Panc1 (cell line): ENCODE data around the gene IMP4. TPM values are rescaled to one million over a fixed set of nuclear protein-coding genes. Genes with fewer than 3 reads are reported as not detected.

Experiments
- ATAC-seq: fragments of 200-7000 bp; cut with Tn5 transposase; 2 replicates; pipeline ENCODE4 v1.9.1; 2020; ENCODE audit warnings: mild to moderate bottlenecking, moderate library complexity
- BruUV-seq: library from RNA; stranded (reverse); fragments of 400-500 nt; replicated peaks from 2 replicates; lab custom pipeline; 2021; lab: Mats Ljungman, UMichigan
- CTCF ChIA-PET: fragments of 300-600 bp; sonication (Branson Sonifier 250); formaldehyde crosslinking; loops from one replicate; lab custom pipeline; 2022; ENCODE audit warnings: antibody characterized with exemption; lab: Charles Lee
- POLR2A ChIA-PET: fragments of 300-600 bp; sonication (Branson Sonifier 250); formaldehyde crosslinking; loops from one replicate; lab custom pipeline; 2022; ENCODE audit warnings: antibody characterized with exemption; lab: Charles Lee
- DNase-seq: peaks from one replicate; pipeline ENCODE4 v3.0.0-alpha.2; 2010; ENCODE audit warnings: low read depth, low spot score
- H3K27ac ChIP-seq: 2 replicates; pipeline ENCODE4 v1.5.1; 2011; ENCODE audit warnings: mild to moderate bottlenecking, low read length, inconsistent platforms
- H3K27me3 ChIP-seq: fragments of 200-500 bp; sonication (Bioruptor generic); 2 replicates; pipeline ENCODE4 v1.6.0; 2014; ENCODE audit warnings: low read length, inconsistent platforms; ENCODE audit not compliant: control insufficient read depth, insufficient read depth
- H3K36me3 ChIP-seq: fragments of 200-500 bp; sonication (Bioruptor generic); 2 replicates; pipeline ENCODE4 v1.5.1; 2014; ENCODE audit warnings: inconsistent platforms, mild to moderate bottlenecking, low read length, moderate library complexity; ENCODE audit not compliant: control insufficient read depth, insufficient read depth
- H3K4me1 ChIP-seq: 2 replicates; pipeline ENCODE4 v1.5.1; 2011; ENCODE audit warnings: inconsistent platforms, mild to moderate bottlenecking, low read length, moderate library complexity; ENCODE audit not compliant: control insufficient read depth, insufficient read depth
- H3K4me3 ChIP-seq, 2 experiments: 2 replicates each; pipeline ENCODE4 v1.5.1; 2011 to 2012; ENCODE audit warnings: low read depth in 2 of 2, low read length in 2 of 2, mild to moderate bottlenecking in 2 of 2, inconsistent platforms in 1 of 2, moderate library complexity in 1 of 2
- H3K9me3 ChIP-seq: fragments of 200-500 bp; sonication (Bioruptor generic); 2 replicates; pipeline ENCODE4 v1.5.1; 2014; ENCODE audit warnings: low read depth, mild to moderate bottlenecking, inconsistent platforms, low read length, moderate library complexity; ENCODE audit not compliant: control insufficient read depth, insufficient read depth
- CTCF ChIP-seq: fragments of 450-650 bp; IDR thresholded peaks from 2 replicates; pipeline ENCODE4 v1.5.1; 2017; ENCODE audit warnings: mild to moderate bottlenecking
- POLR2AphosphoS5 ChIP-seq: IDR thresholded peaks from 2 replicates; pipeline ENCODE4 v1.6.1; 2012; ENCODE audit warnings: mild to moderate bottlenecking, low read depth, low read length, moderate library complexity
- REST ChIP-seq, 2 experiments: IDR thresholded peaks; 2 replicates each; pipeline ENCODE4 v1.6.1; 2011 to 2012; ENCODE audit warnings: low read depth in 2 of 2, control low read depth in 1 of 2, low read length in 1 of 2, mild to moderate bottlenecking in 1 of 2, moderate library complexity in 1 of 2; ENCODE audit not compliant: insufficient read depth in 1 of 2
- SIN3A ChIP-seq: IDR thresholded peaks from 2 replicates; pipeline ENCODE4 v1.6.1; 2012; ENCODE audit warnings: low read depth, mild to moderate bottlenecking, low read length, moderate library complexity, borderline replicate concordance; ENCODE audit not compliant: insufficient read depth
- TCF7L2 ChIP-seq: IDR thresholded peaks from 2 replicates; pipeline ENCODE4 v1.6.1; 2011; ENCODE audit warnings: mild to moderate bottlenecking, low read depth, low read length, inconsistent platforms
- in situ Hi-C: cut with HindIII; loops from 2 replicates; pipeline ENCODE4 v1.10.0; 2016; ENCODE audit warnings: low sequenced_read_pairs, low pct_unique_long_range_greater_than_20kb
- intact Hi-C: fragments of 100-400 bp; cut with micrococcal nuclease; formaldehyde crosslinking; loops from one replicate; pipeline ENCODE4 v1.10.0; 2022; ENCODE audit not compliant: unreplicated experiment
- total RNA-seq: library from RNA; stranded (reverse); gene quantifications from one replicate; pipeline ENCODE4 v1.2.1, GENCODE V29; 2021; ENCODE audit not compliant: unreplicated experiment

IMP4 gene
- total RNA-seq, 1 experiment from 2014 or later = 104 TPM

- no peaks in the 10 kb centered on the region for H3K27me3 ChIP-seq
- intact Hi-C loops = no loop called here
- H3K4me1 ChIP-seq = peaks cover 7% of the 10 kb centered on the region; the same call in 1 of the 2 replicates
- H3K36me3 ChIP-seq = peaks cover 12% of the 10 kb centered on the region
- POLR2A ChIA-PET = no interaction called here
- ATAC-seq = no peak
- no peak overlapping the region for H3K4me3 ChIP-seq
- CTCF ChIA-PET = no interaction called here
- in situ Hi-C loops = no loop called here
- no peak for DNase-seq
- BruUV-seq = no TSS peak
- no peaks in the 10 kb centered on the region for H3K9me3 ChIP-seq
- TF ChIP-seq CTCF = no peak
- TF ChIP-seq POLR2AphosphoS5 = no peak
- TF ChIP-seq SIN3A = no peak
- no peak for TF ChIP-seq TCF7L2
- no peak for TF ChIP-seq REST (IDR thresholded peaks at IDR 0.05; ENCODE audit: insufficient read depth in 1 of 2, low read depth in 2 of 2, low read length in 1 of 2)
- H3K27ac ChIP-seq = no peak overlapping the region
Observed at GRCh38 chr2:130346041-130346740, 3.5 kb downstream of the IMP4 start.

GRCh38 chr2:130346741-130347066 lies 4.0 kb downstream of the IMP4 start:
- Histone ChIP-seq H3K27me3 (no peaks in the 10 kb centered on the region), H3K27ac (no peak overlapping the region), H3K36me3 (peaks cover 12% of the 10 kb centered on the region), H3K4me1 (peaks cover 4% of the 10 kb centered on the region; the same call in 1 of the 2 replicates), H3K4me3 (no peak overlapping the region), H3K9me3 (no peaks in the 10 kb centered on the region)
- BruUV-seq = no TSS peak
- CTCF ChIA-PET = no interaction called here
- POLR2A ChIA-PET = no interaction called here
- intact Hi-C loops (no loop called here), in situ Hi-C loops (no loop called here)
- ATAC-seq (no peak), DNase-seq (no peak)
- TF ChIP-seq POLR2AphosphoS5 = no peak
- TF ChIP-seq SIN3A = no peak
- no peak for TF ChIP-seq CTCF
- no peak for TF ChIP-seq REST (IDR thresholded peaks at IDR 0.05; ENCODE audit: insufficient read depth in 1 of 2, low read depth in 2 of 2, low read length in 1 of 2)
- no peak for TF ChIP-seq TCF7L2
